Measurements from ENCODE around the gene KIF4A. TPM values are rescaled to one million over a fixed set of nuclear protein-coding genes. Genes with fewer than 3 reads are reported as not detected.
A peak's percentile ranks its signal among the peaks of the same experiment; 100 is the strongest.
"Not testable (repeated sequence)": the region's sequence is repeated elsewhere in the genome, so short reads cannot be mapped to it uniquely, and the experiment has no call there.

The KIF4A gene
- total RNA-seq, 2 donors from 2014 or later = 27.6 to 40.6 TPM

- not testable (repeated sequence) for H3K4me1 ChIP-seq (ENCODE audit: control insufficient read depth, insufficient read depth, low read length); H3K9me3 ChIP-seq (ENCODE audit: control insufficient read depth, low read length); H3K36me3 ChIP-seq (ENCODE audit: control insufficient read depth, insufficient read depth, low read length); H3K27ac ChIP-seq (ENCODE audit: low read depth, low read length); H3K4me1 Mint-ChIP-seq; H3K36me3 Mint-ChIP-seq (ENCODE audit: low read depth); H3K27ac Mint-ChIP-seq; H3K4me3 Mint-ChIP-seq; H3K9ac ChIP-seq (ENCODE audit: extremely low read depth, low read length, poor library complexity, severe bottlenecking); H3K4me3 ChIP-seq (ENCODE audit: low read length); H3K27me3 ChIP-seq (ENCODE audit: control insufficient read depth, insufficient read depth, low read length, poor library complexity, severe bottlenecking); H3K27me3 Mint-ChIP-seq (ENCODE audit: insufficient read depth); DNase-seq
- WGBS, 2 experiments (ENCODE audit: insufficient coverage in 1 of 2, insufficient read length in 1 of 2) = 91 to 100% methylated on average over 2 to 7 of the region's 7 CpGs
- peak; percentile 28 for TF ChIP-seq CTCF (conservative IDR thresholded peaks at IDR 0.05)
- peaks cover 55% of the 10 kb centered on the region for H3K9me3 Mint-ChIP-seq
Measured at GRCh38 chrX:70274029-70274428, 15.9 kb upstream of the KIF4A start.

GRCh38 chrX:70279081-70279480 is 10.8 kb upstream of the KIF4A start:
- DNase-seq = no peak
- Mint-ChIP-seq H3K27me3 (ENCODE audit: insufficient read depth) (no peaks in the 10 kb centered on the region), H3K9me3 (peaks cover 71% of the 10 kb centered on the region), H3K4me1 (peaks cover 1% of the 10 kb centered on the region), H3K4me3 (no peak overlapping the region), H3K27ac (no peak overlapping the region), H3K36me3 (ENCODE audit: low read depth) (peaks cover 9% of the 10 kb centered on the region)
- TF ChIP-seq CTCF (conservative IDR thresholded peaks at IDR 0.05) = no peak
- Histone ChIP-seq H3K27me3 (ENCODE audit: control insufficient read depth, insufficient read depth, low read length, poor library complexity, severe bottlenecking) (no peaks in the 10 kb centered on the region), H3K27ac (ENCODE audit: low read depth, low read length) (no peak overlapping the region), H3K9me3 (ENCODE audit: control insufficient read depth, low read length) (no peaks in the 10 kb centered on the region), H3K4me1 (ENCODE audit: control insufficient read depth, insufficient read depth, low read length) (no peaks in the 10 kb centered on the region), H3K36me3 (ENCODE audit: control insufficient read depth, insufficient read depth, low read length) (no peaks in the 10 kb centered on the region), H3K4me3 (ENCODE audit: low read length) (no peak overlapping the region), H3K9ac (ENCODE audit: extremely low read depth, low read length, poor library complexity, severe bottlenecking) (no peak overlapping the region)
- 90% methylated on average over 3 of the region's 3 CpGs; no CpG with 5 or more reads in 1 of the 2 experiments for whole genome bisulfite sequencing, 2 experiments (ENCODE audit: insufficient coverage in 1 of 2, insufficient read length in 1 of 2)

- Histone ChIP-seq H3K4me3 (ENCODE audit: low read length) (no peak overlapping the region), H3K9me3 (ENCODE audit: control insufficient read depth, low read length) (no peaks in the 10 kb centered on the region), H3K27me3 (ENCODE audit: control insufficient read depth, insufficient read depth, low read length, poor library complexity, severe bottlenecking) (no peaks in the 10 kb centered on the region), H3K27ac (ENCODE audit: low read depth, low read length) (no peak overlapping the region), H3K4me1 (ENCODE audit: control insufficient read depth, insufficient read depth, low read length) (no peaks in the 10 kb centered on the region), H3K36me3 (ENCODE audit: control insufficient read depth, insufficient read depth, low read length) (no peaks in the 10 kb centered on the region), H3K9ac (ENCODE audit: extremely low read depth, low read length, poor library complexity, severe bottlenecking) (no peak overlapping the region)
- peaks cover 2% of the 10 kb centered on the region for H3K4me1 Mint-ChIP-seq
- no peak for DNase-seq
- H3K9me3 Mint-ChIP-seq = peaks cover 67% of the 10 kb centered on the region
- WGBS, 2 experiments (ENCODE audit: insufficient coverage in 1 of 2, insufficient read length in 1 of 2) = 85% methylated on average over 3 of the region's 3 CpGs; no CpG with 5 or more reads in 1 of the 2 experiments
- no peak overlapping the region for H3K27ac Mint-ChIP-seq
- H3K4me3 Mint-ChIP-seq = no peak overlapping the region
- TF ChIP-seq CTCF (conservative IDR thresholded peaks at IDR 0.05) = no peak
- H3K27me3 Mint-ChIP-seq (ENCODE audit: insufficient read depth) = no peaks in the 10 kb centered on the region
- peaks cover 9% of the 10 kb centered on the region for H3K36me3 Mint-ChIP-seq (ENCODE audit: low read depth)
Measured at GRCh38 chrX:70280573-70280972, 9.3 kb upstream of the KIF4A start.
